HL-60 (cell line): ENCODE results near the gene BCL3.

Source experiments
- DNase-seq, 2 experiments: peaks; one replicate each; pipeline ENCODE4 v3.0.0-alpha.2; 2010 to 2020; ENCODE audit warnings: low read depth in 1 of 2, low spot score in 1 of 2
- H3K27ac ChIP-seq: fragments of 250-450 bp; sonication (Bioruptor Pico); replicated peaks from 2 replicates; pipeline ENCODE4 v1.5.1; 2020; ENCODE audit warnings: mild to moderate bottlenecking, moderate library complexity
- H3K27me3 ChIP-seq: fragments of 250-450 bp; sonication (Bioruptor Pico); 2 replicates; pipeline ENCODE4 v1.5.1; 2021; ENCODE audit warnings: mild to moderate bottlenecking, moderate library complexity; ENCODE audit not compliant: insufficient read depth, poor library complexity, severe bottlenecking
- H3K4me3 ChIP-seq: replicated peaks from 2 replicates; pipeline ENCODE4 v1.5.1; 2011; ENCODE audit warnings: mild to moderate bottlenecking, control low read depth, low read length; ENCODE audit not compliant: insufficient read depth
- CTCF ChIP-seq: IDR thresholded peaks from one replicate; pipeline ENCODE4 v1.5.1; 2011; ENCODE audit warnings: low read length, control low read depth, inconsistent platforms; ENCODE audit not compliant: insufficient read depth
- GABPA ChIP-seq: IDR thresholded peaks from 2 replicates; pipeline ENCODE4 v1.6.1; 2012; ENCODE audit warnings: low read depth
- POLR2AphosphoS5 ChIP-seq: IDR thresholded peaks from 2 replicates; pipeline ENCODE4 v1.6.1; 2012; ENCODE audit warnings: low read depth
- REST ChIP-seq: IDR thresholded peaks from 2 replicates; pipeline ENCODE4 v1.6.1; 2012; ENCODE audit warnings: low read depth; ENCODE audit not compliant: insufficient replicate concordance
- SPI1 ChIP-seq: IDR thresholded peaks from 2 replicates; pipeline ENCODE4 v1.6.1; 2012; ENCODE audit warnings: low read depth, mild to moderate bottlenecking, borderline replicate concordance

BCL3 gene

GRCh38 chr19:44755219-44755618, 6.7 kb downstream of the BCL3 start:
- peak overlapping the region; percentile 85 for H3K27ac ChIP-seq
- TF ChIP-seq CTCF (no peak), GABPA (no peak), REST (no peak), SPI1 (no peak), POLR2AphosphoS5 (no peak)
- H3K27me3 ChIP-seq, result no peaks in the 10 kb centered on the region
- no peak overlapping the region for H3K4me3 ChIP-seq
- no peak for DNase-seq

- Histone ChIP-seq H3K4me3 (no peak overlapping the region), H3K27ac (no peak overlapping the region), H3K27me3 (no peaks in the 10 kb centered on the region)
- TF ChIP-seq SPI1 (no peak), CTCF (no peak), POLR2AphosphoS5 (no peak), GABPA (no peak), REST (no peak)
- no peak for DNase-seq
These were observed 7.6 kb downstream of the BCL3 start for GRCh38 chr19:44756089-44756562.

- Histone ChIP-seq H3K27ac (no peak overlapping the region), H3K4me3 (no peak overlapping the region), H3K27me3 (no peaks in the 10 kb centered on the region)
- no peak for TF ChIP-seq POLR2AphosphoS5
- no peak for TF ChIP-seq SPI1
- no peak for TF ChIP-seq CTCF
- no peak for TF ChIP-seq REST
- no peak for TF ChIP-seq GABPA
- no peak for DNase-seq
These were observed 8.7 kb downstream of the BCL3 start for GRCh38 chr19:44757057-44757734.
